Effector memory CD8-positive, alpha-beta T cell (primary cell): ENCODE results near the gene CIT.

Experiments used
- ATAC-seq: fragments of 150-1000 bp; cut with Tn5 transposase; replicated peaks from 2 replicates; pipeline ENCODE4 v1.10.0; 2021; ENCODE audit warnings: mild to moderate bottlenecking, moderate library complexity
- DNase-seq, 3 experiments: peaks; one replicate each; pipeline ENCODE4 v3.0.0; 2021
- H3K27ac Mint-ChIP-seq, 2 donors: one replicate each; pipeline ENCODE4 v1.8.0; 2022; ENCODE audit warnings: mild to moderate bottlenecking in 2 of 2, mixed read lengths in 2 of 2, moderate library complexity in 2 of 2
- H3K27me3 Mint-ChIP-seq, 2 donors: one replicate each; pipeline ENCODE4 v1.8.0; 2022; ENCODE audit warnings: mixed read lengths in 2 of 2
- H3K36me3 Mint-ChIP-seq: one replicate; pipeline ENCODE4 v1.8.0; 2022; ENCODE audit warnings: mild to moderate bottlenecking, moderate library complexity, mixed read lengths; ENCODE audit not compliant: insufficient read depth
- H3K4me1 Mint-ChIP-seq, 2 donors: one replicate each; pipeline ENCODE4 v1.8.0; 2022; ENCODE audit warnings: low read depth in 2 of 2, mixed read lengths in 2 of 2
- H3K4me3 Mint-ChIP-seq, 2 donors: one replicate each; pipeline ENCODE4 v1.8.0; 2022; ENCODE audit warnings: mild to moderate bottlenecking in 2 of 2, mixed read lengths in 2 of 2, moderate library complexity in 2 of 2
- H3K9me3 Mint-ChIP-seq, 2 donors: one replicate each; pipeline ENCODE4 v1.8.0; 2022; ENCODE audit warnings: mixed read lengths in 2 of 2

The CIT gene

GRCh38 chr12:119730381-119730780 is 146.7 kb downstream of the CIT start:
- H3K9me3 Mint-ChIP-seq = no peaks in the 10 kb centered on the region
- ATAC-seq (no peak), DNase-seq (no peak)
- H3K27ac Mint-ChIP-seq = no peak overlapping the region
- no peak overlapping the region for H3K4me3 Mint-ChIP-seq
- H3K36me3 Mint-ChIP-seq = no peaks in the 10 kb centered on the region
- no peaks in the 10 kb centered on the region for H3K27me3 Mint-ChIP-seq
- no peaks in the 10 kb centered on the region for H3K4me1 Mint-ChIP-seq

- no peaks in the 10 kb centered on the region for H3K36me3 Mint-ChIP-seq
- no peaks in the 10 kb centered on the region for H3K4me1 Mint-ChIP-seq
- no peaks in the 10 kb centered on the region for H3K27me3 Mint-ChIP-seq
- H3K4me3 Mint-ChIP-seq = no peak overlapping the region
- DNase-seq (no peak), ATAC-seq (no peak)
- no peak overlapping the region for H3K27ac Mint-ChIP-seq
- H3K9me3 Mint-ChIP-seq = no peaks in the 10 kb centered on the region
These were observed 147.2 kb downstream of the CIT start for GRCh38 chr12:119729871-119730270.

- Mint-ChIP-seq H3K9me3 (no peaks in the 10 kb centered on the region), H3K36me3 (peaks cover 5% of the 10 kb centered on the region), H3K4me1 (no peaks in the 10 kb centered on the region), H3K4me3 (no peak overlapping the region), H3K27ac (no peak overlapping the region), H3K27me3 (no peaks in the 10 kb centered on the region)
- DNase-seq (no peak), ATAC-seq (no peak)
These were observed 148.7 kb downstream of the CIT start for GRCh38 chr12:119728444-119728745.

DNA sequence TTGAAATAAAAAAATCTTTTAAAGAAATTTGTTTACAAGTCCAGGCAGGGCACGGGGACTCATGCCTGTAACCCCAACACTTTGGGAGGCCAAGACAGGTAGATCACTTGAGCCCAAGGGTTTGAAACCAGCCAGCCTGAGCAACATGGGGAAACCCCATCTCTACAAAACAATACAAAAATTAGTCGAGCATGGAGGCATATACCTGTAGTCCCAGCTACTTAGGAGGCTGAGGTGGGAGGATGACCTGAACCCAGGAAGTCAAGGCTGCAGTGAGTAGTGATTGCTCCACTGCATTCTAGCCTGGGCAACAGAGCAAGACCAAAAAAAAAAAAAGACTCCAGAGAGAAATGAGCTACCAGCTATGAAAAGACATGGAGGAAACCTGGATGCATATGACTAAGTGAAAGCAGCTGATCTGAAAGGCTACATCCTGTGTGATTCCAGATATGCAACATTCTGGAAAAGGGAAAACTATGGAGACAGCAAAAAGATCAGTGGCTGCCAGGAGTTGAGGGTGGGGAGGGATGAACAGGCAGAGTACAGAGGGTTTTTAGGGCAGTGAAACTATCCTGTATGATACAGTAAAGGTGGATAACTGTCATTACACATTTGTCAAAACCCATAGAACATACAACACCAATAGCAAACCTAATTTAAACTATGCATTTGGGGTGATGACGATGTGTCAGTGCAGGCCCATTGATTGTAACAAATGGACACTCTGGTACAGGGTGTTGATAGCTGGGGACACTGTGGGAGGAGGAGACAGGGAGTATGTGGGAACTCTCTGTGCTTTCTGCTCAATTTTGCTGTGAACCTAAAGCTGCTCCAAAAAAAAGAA is 149.3 kb downstream of the CIT start:
- Mint-ChIP-seq H3K27ac (no peak overlapping the region), H3K27me3 (no peaks in the 10 kb centered on the region)
- no peak for ATAC-seq

GRCh38 chr12:119725523-119725922 is 151.6 kb downstream of the CIT start:
- ATAC-seq (no peak), DNase-seq (no peak)
- Mint-ChIP-seq H3K27me3 (no peaks in the 10 kb centered on the region), H3K36me3 (peaks cover 5% of the 10 kb centered on the region), H3K27ac (no peak overlapping the region), H3K4me3 (no peak overlapping the region), H3K4me1 (no peaks in the 10 kb centered on the region), H3K9me3 (no peaks in the 10 kb centered on the region)

More for the DNA sequence above, 149.3 kb downstream of the CIT start:
- H3K4me3 Mint-ChIP-seq = no peak overlapping the region
- no peaks in the 10 kb centered on the region for H3K4me1 Mint-ChIP-seq
- peaks cover 5% of the 10 kb centered on the region for H3K36me3 Mint-ChIP-seq
- no peaks in the 10 kb centered on the region for H3K9me3 Mint-ChIP-seq
- DNase-seq = no peak

DNA sequence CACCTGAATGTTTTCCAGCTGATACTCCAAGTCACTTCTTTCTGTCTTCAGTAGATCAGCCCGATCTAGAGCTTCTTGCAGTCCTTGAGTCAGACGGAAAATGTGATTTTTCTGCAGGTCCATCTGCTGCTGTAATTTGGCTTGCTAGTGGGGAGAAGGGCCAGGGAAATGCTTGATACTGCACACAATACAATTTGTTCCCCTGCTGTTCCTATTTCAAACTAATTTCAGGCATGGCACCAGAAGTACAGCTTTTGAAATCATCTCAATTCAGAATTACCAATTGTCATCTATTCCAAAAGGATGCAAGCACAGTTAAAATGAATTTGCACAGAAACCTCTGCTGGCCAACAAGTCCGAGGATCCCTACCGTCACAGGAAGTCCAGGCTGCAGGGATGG is 155.8 kb downstream of the CIT start:
- peaks cover 5% of the 10 kb centered on the region for H3K36me3 Mint-ChIP-seq
- no peaks in the 10 kb centered on the region for H3K9me3 Mint-ChIP-seq
- DNase-seq (no peak), ATAC-seq (no peak)
- no peaks in the 10 kb centered on the region for H3K27me3 Mint-ChIP-seq
- H3K4me3 Mint-ChIP-seq = no peak overlapping the region
- no peak overlapping the region for H3K27ac Mint-ChIP-seq
- H3K4me1 Mint-ChIP-seq = no peaks in the 10 kb centered on the region

GRCh38 chr12:119720349-119720748 is 156.8 kb downstream of the CIT start:
- DNase-seq = no peak
- Mint-ChIP-seq H3K9me3 (no peaks in the 10 kb centered on the region), H3K27me3 (no peaks in the 10 kb centered on the region), H3K27ac (no peak overlapping the region), H3K4me3 (no peak overlapping the region), H3K36me3 (peaks cover 5% of the 10 kb centered on the region), H3K4me1 (no peaks in the 10 kb centered on the region)
- ATAC-seq = no peak

DNA sequence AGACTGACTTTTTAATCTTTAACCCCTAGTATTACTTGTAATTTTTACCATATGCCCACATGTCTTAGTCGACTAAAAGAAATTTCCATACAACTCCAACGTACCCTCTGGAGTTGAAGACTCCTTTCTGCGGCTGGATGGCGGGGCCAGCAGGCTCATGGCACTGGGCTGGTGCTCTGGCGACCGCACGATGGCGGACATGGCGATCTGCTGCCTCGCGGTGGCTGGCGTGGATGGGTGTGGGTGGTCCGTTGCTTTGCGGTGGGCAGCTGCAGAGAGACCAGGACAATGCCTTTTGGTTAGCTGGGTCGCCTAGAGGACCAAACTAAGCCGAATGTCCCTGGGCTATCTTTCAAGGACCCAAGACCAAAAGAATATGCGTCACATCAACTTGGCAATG is 159.0 kb downstream of the CIT start:
- H3K36me3 Mint-ChIP-seq = no peaks in the 10 kb centered on the region
- H3K27me3 Mint-ChIP-seq = no peaks in the 10 kb centered on the region
- H3K4me1 Mint-ChIP-seq = no peaks in the 10 kb centered on the region
- DNase-seq (no peak), ATAC-seq (no peak)
- no peaks in the 10 kb centered on the region for H3K9me3 Mint-ChIP-seq
- no peak overlapping the region for H3K4me3 Mint-ChIP-seq
- H3K27ac Mint-ChIP-seq = no peak overlapping the region

DNA sequence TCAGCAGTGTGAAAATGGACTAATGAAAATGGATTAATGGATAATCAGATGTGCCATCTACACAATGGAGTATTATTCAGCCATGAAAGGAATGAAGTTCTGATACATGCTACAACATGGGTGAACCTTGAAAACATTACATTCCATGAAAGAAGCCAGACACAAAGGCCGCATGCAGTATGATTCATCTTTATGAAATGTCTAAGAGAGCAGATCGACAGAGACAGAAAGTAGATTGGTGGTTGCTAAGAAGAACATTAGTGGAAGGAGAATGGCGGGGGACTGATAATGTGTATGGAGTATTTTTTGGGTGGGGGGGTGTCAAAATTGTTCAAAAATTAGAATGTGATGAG is 161.9 kb downstream of the CIT start:
- no peak for ATAC-seq
- H3K27ac Mint-ChIP-seq = no peak overlapping the region
- H3K9me3 Mint-ChIP-seq = no peaks in the 10 kb centered on the region
- H3K27me3 Mint-ChIP-seq = no peaks in the 10 kb centered on the region
- H3K4me3 Mint-ChIP-seq = no peak overlapping the region
- H3K4me1 Mint-ChIP-seq = no peaks in the 10 kb centered on the region
- no peak for DNase-seq
- no peaks in the 10 kb centered on the region for H3K36me3 Mint-ChIP-seq

DNA sequence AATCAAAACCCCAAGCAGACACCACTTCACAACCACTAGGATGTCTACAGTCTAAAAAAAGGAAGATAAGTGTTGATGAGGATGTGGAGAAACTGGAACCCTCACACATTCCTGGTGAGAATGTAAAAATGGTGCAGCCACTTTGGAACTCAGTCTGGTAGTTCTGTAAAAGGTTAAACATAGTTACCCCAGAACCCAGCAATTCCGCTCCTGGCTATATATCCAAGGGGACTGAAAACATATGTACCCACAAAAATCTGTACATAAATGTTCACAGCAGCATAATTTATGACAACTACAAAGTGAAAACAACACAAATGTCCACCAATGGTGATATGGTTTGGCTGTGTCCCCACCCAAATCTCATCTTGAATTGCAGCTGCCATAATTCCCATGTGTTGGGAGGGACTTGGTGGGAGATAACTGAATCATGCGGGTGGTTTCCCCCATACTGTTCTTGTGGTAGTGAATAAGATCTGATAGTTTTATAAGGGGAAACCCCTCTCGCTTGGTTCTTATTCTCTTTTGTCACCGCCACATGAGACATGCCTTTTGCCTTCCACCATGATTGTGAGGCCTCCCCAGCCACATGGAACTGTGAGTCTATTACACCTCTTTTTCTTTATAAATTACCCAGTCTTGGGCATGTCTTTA is 162.4 kb downstream of the CIT start:
- DNase-seq = no peak
- Mint-ChIP-seq H3K27ac (no peak overlapping the region), H3K4me1 (no peaks in the 10 kb centered on the region), H3K27me3 (no peaks in the 10 kb centered on the region), H3K36me3 (no peaks in the 10 kb centered on the region), H3K4me3 (no peak overlapping the region), H3K9me3 (no peaks in the 10 kb centered on the region)
- no peak for ATAC-seq

GRCh38 chr12:119713551-119714031 is 163.5 kb downstream of the CIT start:
- no peak overlapping the region for H3K4me3 Mint-ChIP-seq
- H3K9me3 Mint-ChIP-seq = no peaks in the 10 kb centered on the region
- DNase-seq (no peak), ATAC-seq (no peak)
- no peaks in the 10 kb centered on the region for H3K27me3 Mint-ChIP-seq
- no peak overlapping the region for H3K27ac Mint-ChIP-seq
- H3K4me1 Mint-ChIP-seq = no peaks in the 10 kb centered on the region
- no peaks in the 10 kb centered on the region for H3K36me3 Mint-ChIP-seq

GRCh38 chr12:119712721-119713120 is 164.4 kb downstream of the CIT start:
- ATAC-seq = no peak
- Mint-ChIP-seq H3K4me3 (no peak overlapping the region), H3K4me1 (no peaks in the 10 kb centered on the region), H3K36me3 (peaks cover 4% of the 10 kb centered on the region), H3K9me3 (no peaks in the 10 kb centered on the region), H3K27ac (no peak overlapping the region), H3K27me3 (no peaks in the 10 kb centered on the region)
- no peak for DNase-seq

GRCh38 chr12:119711693-119712092 is 165.4 kb downstream of the CIT start:
- Mint-ChIP-seq H3K4me3 (no peak overlapping the region), H3K27me3 (no peaks in the 10 kb centered on the region), H3K27ac (no peak overlapping the region), H3K9me3 (no peaks in the 10 kb centered on the region), H3K4me1 (no peaks in the 10 kb centered on the region), H3K36me3 (peaks cover 8% of the 10 kb centered on the region)
- DNase-seq (no peak), ATAC-seq (no peak)

DNA sequence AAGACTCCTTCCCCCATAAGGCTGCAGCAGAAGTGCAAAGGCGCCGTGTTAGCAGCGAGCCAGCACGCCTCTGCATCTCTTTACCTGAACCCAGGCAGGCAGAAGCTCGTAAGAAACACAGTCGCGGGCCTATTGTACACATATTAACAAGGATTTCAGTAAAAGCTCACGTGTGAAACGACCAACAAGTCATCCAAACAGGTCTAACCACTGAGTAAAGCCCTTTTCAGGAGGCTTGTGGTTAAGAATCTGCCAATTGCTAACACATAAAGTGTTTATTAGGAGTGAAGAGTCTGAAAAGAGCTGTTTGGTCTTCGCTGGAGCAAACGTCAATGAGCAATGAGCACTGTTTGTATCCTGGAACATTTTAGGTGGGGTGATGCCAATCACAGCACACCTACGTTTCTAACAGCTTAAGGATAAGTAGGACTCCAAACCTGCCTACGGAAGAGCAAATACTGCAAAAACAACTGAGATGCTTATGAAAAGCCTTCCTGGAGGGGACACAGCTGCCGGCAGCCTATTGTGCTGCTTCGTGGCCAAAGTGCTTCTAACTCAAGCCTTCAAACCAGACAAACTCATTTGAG is 166.1 kb downstream of the CIT start:
- Mint-ChIP-seq H3K9me3 (no peaks in the 10 kb centered on the region), H3K27ac (no peak overlapping the region), H3K4me1 (no peaks in the 10 kb centered on the region), H3K27me3 (no peaks in the 10 kb centered on the region), H3K4me3 (no peak overlapping the region), H3K36me3 (peaks cover 8% of the 10 kb centered on the region)
- DNase-seq = no peak
- no peak for ATAC-seq
